Caco-2 (cell line): ENCODE data around the gene SNX1. TPM values are rescaled to one million over a fixed set of nuclear protein-coding genes. Genes with fewer than 3 reads are reported as not detected.

ENCODE experiments used
- BruUV-seq: library from RNA; stranded (reverse); fragments of 400-500 nt; replicated peaks from 2 replicates; lab custom pipeline; 2021; lab: Mats Ljungman, UMichigan
- CTCF ChIA-PET: fragments of 300-600 bp; sonication (Branson Sonifier 250); formaldehyde crosslinking; loops from one replicate; lab custom pipeline; 2022; ENCODE audit warnings: antibody characterized with exemption; lab: Charles Lee
- POLR2A ChIA-PET: fragments of 300-600 bp; sonication (Branson Sonifier 250); formaldehyde crosslinking; loops from one replicate; lab custom pipeline; 2022; ENCODE audit warnings: antibody characterized with exemption; lab: Charles Lee
- DNase-seq, 2 experiments: peaks; one replicate each; pipeline versions ENCODE4 v3.0.0 to v3.0.0-alpha.2; 2020 to 2022
- H3K27me3 ChIP-seq: replicated peaks from 2 replicates; pipeline ENCODE4 v1.6.0; 2011; ENCODE audit warnings: low read length; ENCODE audit not compliant: control insufficient read depth, insufficient read depth
- H3K36me3 ChIP-seq: 2 replicates; pipeline ENCODE4 v1.5.1; 2011; ENCODE audit warnings: low read length; ENCODE audit not compliant: control insufficient read depth, insufficient read depth
- H3K4me1 ChIP-seq: fragments of 250-450 bp; sonication (Bioruptor Pico); 2 replicates; pipeline ENCODE4 v1.5.1; 2020; ENCODE audit warnings: mild to moderate bottlenecking
- H3K4me3 ChIP-seq: 2 replicates; pipeline ENCODE4 v1.5.1; 2011; ENCODE audit warnings: low read depth, mild to moderate bottlenecking, control low read depth, low read length
- H3K9me3 ChIP-seq: fragments of 250-450 bp; sonication (Bioruptor Pico); 2 replicates; pipeline ENCODE4 v1.5.1; 2020; ENCODE audit warnings: mild to moderate bottlenecking, moderate library complexity
- H3K27ac Mint-ChIP-seq: one replicate; pipeline ENCODE4 v1.8.0; 2022; ENCODE audit warnings: mixed read lengths; ENCODE audit not compliant: unreplicated experiment
- H3K27me3 Mint-ChIP-seq: one replicate; pipeline ENCODE4 v1.8.0; 2022; ENCODE audit warnings: mixed read lengths; ENCODE audit not compliant: insufficient read depth, unreplicated experiment
- H3K36me3 Mint-ChIP-seq: one replicate; pipeline ENCODE4 v1.8.0; 2022; ENCODE audit warnings: mild to moderate bottlenecking, mixed read lengths; ENCODE audit not compliant: insufficient read depth, unreplicated experiment
- H3K4me1 Mint-ChIP-seq: one replicate; pipeline ENCODE4 v1.8.0; 2022; ENCODE audit warnings: low read depth, mixed read lengths; ENCODE audit not compliant: unreplicated experiment
- H3K4me3 Mint-ChIP-seq: one replicate; pipeline ENCODE4 v1.8.0; 2022; ENCODE audit warnings: mild to moderate bottlenecking, moderate library complexity, mixed read lengths; ENCODE audit not compliant: unreplicated experiment
- H3K9me3 Mint-ChIP-seq: one replicate; pipeline ENCODE4 v1.8.0; 2022; ENCODE audit warnings: mixed read lengths; ENCODE audit not compliant: unreplicated experiment
- intact Hi-C: fragments of 100-400 bp; cut with micrococcal nuclease; formaldehyde crosslinking; loops from one replicate; pipeline ENCODE4 v1.10.0; 2022; ENCODE audit not compliant: unreplicated experiment
- total RNA-seq: library from RNA; stranded (reverse); gene quantifications from 2 replicates; pipeline ENCODE4 v1.2.3, GENCODE V29; 2022
- TF ChIP-seq, protein P1 (sequence below), 2 experiments: fragments of 200-600 bp in 1 of 2; IDR thresholded peaks; 1 replicate in 1 of 2; 2 replicates in 1 of 2; pipeline versions ENCODE4 v1.5.1 to v1.8.0; 2011 to 2022; ENCODE audit warnings: antibody characterized with exemption in 1 of 2, control low read depth in 1 of 2, inconsistent platforms in 1 of 2, low read depth in 1 of 2, low read length in 1 of 2, mild to moderate bottlenecking in 1 of 2, moderate library complexity in 1 of 2; ENCODE audit not compliant: insufficient read depth in 1 of 2, severe bottlenecking in 1 of 2, unreplicated experiment in 1 of 2

Gene SNX1
- total RNA-seq, 1 experiment from 2014 or later: 75.7 TPM

DNA sequence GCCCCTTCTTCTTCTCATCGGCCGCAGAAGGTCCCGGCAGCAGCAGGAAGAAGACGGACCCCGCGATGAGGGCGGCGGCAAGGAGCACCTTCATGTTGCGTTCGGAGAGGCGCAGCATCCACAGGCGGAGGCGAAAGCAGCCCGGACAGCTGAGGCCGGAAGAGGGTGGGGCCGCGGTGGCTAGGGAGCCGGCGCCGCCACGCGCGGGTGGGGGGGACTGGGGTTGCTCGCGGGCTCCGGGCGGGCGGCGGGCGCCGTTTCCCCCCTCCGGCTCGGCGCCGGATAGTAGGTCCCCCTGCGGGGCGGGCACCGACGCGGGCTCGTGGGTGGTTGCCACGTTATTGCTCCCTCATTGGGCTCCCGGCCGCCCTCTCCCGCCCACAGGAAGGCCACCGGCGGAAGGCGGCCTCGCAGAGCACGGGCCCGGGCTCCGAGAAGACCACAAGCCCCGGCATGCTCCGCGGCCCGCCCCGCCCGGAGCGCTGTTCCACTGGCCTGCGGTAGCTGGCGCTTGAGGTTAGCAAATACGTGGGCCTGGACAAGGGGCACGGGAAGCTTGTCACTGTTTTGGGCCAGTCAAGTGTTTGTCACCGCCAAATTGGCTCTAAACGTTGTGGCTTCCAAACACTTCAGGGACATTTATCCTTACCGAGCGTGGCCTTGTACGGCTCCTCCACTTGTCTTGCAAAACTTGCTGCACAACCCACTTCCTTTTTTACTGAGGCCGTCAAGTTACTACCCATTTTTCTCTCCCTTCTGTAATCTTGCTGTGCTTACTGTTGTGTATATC is 67.3 kb downstream of the SNX1 start, which contains the start of gene PPIB:
PPIB (minus strand) TSS at position 154 of the 790 bp plus-strand sequence; CDS start at position 118, 36 bp downstream.
- H3K4me1 ChIP-seq: peaks cover 4% of the 10 kb centered on the region; the same call in 1 of the 2 replicates
- no peaks in the 10 kb centered on the region for H3K9me3 ChIP-seq
- peak; percentile 97 to 98 for DNase-seq
- H3K4me1 Mint-ChIP-seq: no peaks in the 10 kb centered on the region
- H3K27me3 ChIP-seq: no peaks in the 10 kb centered on the region
- no peaks in the 10 kb centered on the region for H3K27me3 Mint-ChIP-seq
- peak within 1 kb of the TSS; percentile 77 for H3K4me3 Mint-ChIP-seq
- H3K36me3 Mint-ChIP-seq: peaks cover 32% of the 10 kb centered on the region
- H3K9me3 Mint-ChIP-seq: no peaks in the 10 kb centered on the region
- ChIA-PET POLR2A (interaction anchor here (0.5 to 1.6 kb wide), 4 partner anchors 10 to 1369 kb away, joined by 3 to 5 read pairs (median 3); partner anchors contain the start of genes CIAO2A and PIF1), CTCF (interaction anchor here (0.6 to 3.1 kb wide), 8 partner anchors 10 to 394 kb away, joined by 3 to 19 read pairs (median 4); partner anchors contain the start of genes CIAO2A and CSNK1G1)
- no peaks in the 10 kb centered on the region; the same call in 1 of the 2 replicates for H3K36me3 ChIP-seq
- H3K27ac Mint-ChIP-seq: peak within 1 kb of the TSS; percentile 89
- no TSS peak for BruUV-seq
- TF ChIP-seq, protein P1, sequence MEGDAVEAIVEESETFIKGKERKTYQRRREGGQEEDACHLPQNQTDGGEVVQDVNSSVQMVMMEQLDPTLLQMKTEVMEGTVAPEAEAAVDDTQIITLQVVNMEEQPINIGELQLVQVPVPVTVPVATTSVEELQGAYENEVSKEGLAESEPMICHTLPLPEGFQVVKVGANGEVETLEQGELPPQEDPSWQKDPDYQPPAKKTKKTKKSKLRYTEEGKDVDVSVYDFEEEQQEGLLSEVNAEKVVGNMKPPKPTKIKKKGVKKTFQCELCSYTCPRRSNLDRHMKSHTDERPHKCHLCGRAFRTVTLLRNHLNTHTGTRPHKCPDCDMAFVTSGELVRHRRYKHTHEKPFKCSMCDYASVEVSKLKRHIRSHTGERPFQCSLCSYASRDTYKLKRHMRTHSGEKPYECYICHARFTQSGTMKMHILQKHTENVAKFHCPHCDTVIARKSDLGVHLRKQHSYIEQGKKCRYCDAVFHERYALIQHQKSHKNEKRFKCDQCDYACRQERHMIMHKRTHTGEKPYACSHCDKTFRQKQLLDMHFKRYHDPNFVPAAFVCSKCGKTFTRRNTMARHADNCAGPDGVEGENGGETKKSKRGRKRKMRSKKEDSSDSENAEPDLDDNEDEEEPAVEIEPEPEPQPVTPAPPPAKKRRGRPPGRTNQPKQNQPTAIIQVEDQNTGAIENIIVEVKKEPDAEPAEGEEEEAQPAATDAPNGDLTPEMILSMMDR (IDR thresholded peaks at IDR 0.05; ENCODE audit: insufficient read depth in 1 of 2, low read depth in 1 of 2, low read length in 1 of 2, severe bottlenecking in 1 of 2, unreplicated experiment in 1 of 2): peak; percentile 11 to 61
- H3K4me3 ChIP-seq: peak within 1 kb of the TSS; percentile 74
- intact Hi-C loops: loop anchor here (1.0 kb wide), 1 partner anchor 31 kb away; no protein-coding TSS in a partner anchor

DNA sequence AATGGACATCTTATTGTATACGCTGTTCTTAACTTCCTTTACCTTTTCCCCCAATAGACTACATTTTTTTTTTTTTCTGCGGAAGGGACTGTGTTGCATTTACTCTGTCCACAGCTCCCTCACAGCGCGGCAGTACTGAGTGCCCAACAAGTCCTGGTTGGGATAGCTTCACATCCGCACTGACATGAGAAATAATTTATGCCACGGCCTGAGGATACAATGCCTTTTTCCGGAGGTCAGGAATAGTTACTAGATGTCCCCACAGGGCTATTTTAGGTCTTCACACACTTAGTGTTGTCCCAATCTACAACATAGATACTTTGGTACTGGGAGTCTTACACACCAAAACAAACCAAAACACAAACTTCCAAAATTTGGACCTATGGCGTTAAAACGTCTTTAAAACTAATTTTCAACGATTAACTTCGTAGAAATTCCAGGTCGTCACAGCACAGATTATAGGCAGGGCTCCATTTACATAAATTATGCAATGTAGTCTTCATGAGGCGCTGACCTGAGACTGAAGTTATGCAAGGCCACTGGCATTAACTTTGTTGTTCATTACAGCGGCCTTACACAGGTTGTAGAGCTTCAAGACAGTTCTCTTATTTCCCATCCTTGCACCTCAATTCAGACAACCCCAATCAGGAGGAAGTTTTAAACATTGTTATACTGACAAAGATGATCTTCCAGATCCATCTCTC is 68.0 kb downstream of the SNX1 start:
- Histone ChIP-seq H3K27me3 (no peaks in the 10 kb centered on the region), H3K4me1 (peaks cover 4% of the 10 kb centered on the region; the same call in 1 of the 2 replicates), H3K36me3 (no peaks in the 10 kb centered on the region; the same call in 1 of the 2 replicates), H3K9me3 (no peaks in the 10 kb centered on the region), H3K4me3 (peak overlapping the region; percentile 41)
- POLR2A ChIA-PET: interaction anchor here (0.9 to 1.6 kb wide), 3 partner anchors 11 to 662 kb away, joined by 3 to 5 read pairs (median 3); partner anchors contain the start of genes CIAO2A and PIF1
- H3K36me3 Mint-ChIP-seq: peaks cover 25% of the 10 kb centered on the region
- no peaks in the 10 kb centered on the region for H3K9me3 Mint-ChIP-seq
- H3K4me1 Mint-ChIP-seq: no peaks in the 10 kb centered on the region
- CTCF ChIA-PET: interaction anchor here (0.6 to 3.1 kb wide), 5 partner anchors 10 to 193 kb away, joined by 3 to 19 read pairs (median 5); partner anchors contain the start of genes CIAO2A and CSNK1G1
- intact Hi-C loops: loop anchor here (1.0 kb wide), 1 partner anchor 30 kb away; no protein-coding TSS in a partner anchor
- no peaks in the 10 kb centered on the region for H3K27me3 Mint-ChIP-seq
- peak overlapping the region; percentile 89 for H3K27ac Mint-ChIP-seq
- peak overlapping the region; percentile 77 for H3K4me3 Mint-ChIP-seq
- DNase-seq: no peak
- no TSS peak for BruUV-seq
- TF ChIP-seq, protein P1 (IDR thresholded peaks at IDR 0.05; ENCODE audit: insufficient read depth in 1 of 2, low read depth in 1 of 2, low read length in 1 of 2, severe bottlenecking in 1 of 2, unreplicated experiment in 1 of 2): no peak

DNA sequence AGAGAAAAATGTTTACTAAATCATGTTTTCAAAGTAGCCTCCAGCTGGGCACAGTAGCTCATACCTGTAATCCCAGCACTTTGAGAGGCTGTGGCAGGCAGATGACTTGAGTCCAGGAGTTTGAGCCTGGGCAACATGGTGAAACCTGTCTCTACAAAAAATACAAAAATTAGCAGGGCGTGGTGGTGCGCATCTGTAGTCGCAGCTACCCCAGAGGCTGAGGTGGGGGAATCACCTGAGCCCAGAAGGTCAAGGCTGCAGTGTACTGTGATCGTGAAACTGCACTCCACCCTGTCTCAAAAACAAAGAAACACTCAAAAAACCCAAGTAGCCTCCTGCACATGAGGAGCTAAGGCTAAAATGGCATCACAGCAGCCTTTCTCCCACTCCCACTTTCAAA is 68.7 kb downstream of the SNX1 start:
- CTCF ChIA-PET: no interaction called here
- H3K27ac Mint-ChIP-seq: peak overlapping the region; percentile 89
- no peaks in the 10 kb centered on the region for H3K27me3 Mint-ChIP-seq
- intact Hi-C loops: no loop called here
- H3K9me3 Mint-ChIP-seq: no peaks in the 10 kb centered on the region
- Histone ChIP-seq H3K4me1 (peaks cover 4% of the 10 kb centered on the region; the same call in 1 of the 2 replicates), H3K36me3 (no peaks in the 10 kb centered on the region; the same call in 1 of the 2 replicates), H3K27me3 (no peaks in the 10 kb centered on the region), H3K9me3 (no peaks in the 10 kb centered on the region), H3K4me3 (no peak overlapping the region)
- H3K36me3 Mint-ChIP-seq: peaks cover 19% of the 10 kb centered on the region
- DNase-seq: no peak
- no peaks in the 10 kb centered on the region for H3K4me1 Mint-ChIP-seq
- POLR2A ChIA-PET: no interaction called here
- peak overlapping the region; percentile 32 for H3K4me3 Mint-ChIP-seq
- TF ChIP-seq, protein P1 (IDR thresholded peaks at IDR 0.05; ENCODE audit: insufficient read depth in 1 of 2, low read depth in 1 of 2, low read length in 1 of 2, severe bottlenecking in 1 of 2, unreplicated experiment in 1 of 2): no peak
- BruUV-seq: no TSS peak
